Measurements from ENCODE around the gene SGMS1. TPM values are rescaled to one million over a fixed set of nuclear protein-coding genes. Genes with fewer than 3 reads are reported as not detected.
"Not testable (repeated sequence)": the region's sequence is repeated elsewhere in the genome, so short reads cannot be mapped to it uniquely, and the experiment has no call there.

SGMS1 gene
- total RNA-seq, 4 donors from 2014 or later = 80.8 to 98.9 (median 90.7) TPM

GRCh38 chr10:50280049-50280841 lies 343.5 kb downstream of the SGMS1 start:
- DNase-seq = no peak
- H3K36me3 ChIP-seq = no peaks in the 10 kb centered on the region
- H3K4me1 ChIP-seq = no peaks in the 10 kb centered on the region
- H3K27ac ChIP-seq = no peak overlapping the region
- H3K27me3 ChIP-seq = no peaks in the 10 kb centered on the region
- H3K4me3 ChIP-seq (replicated peaks in 1 of 3) = no peak overlapping the region
- intact Hi-C loops (cut with DNase I) = no loop called here
- 42 to 63% methylated on average over 5 of the region's 5 CpGs for WGBS, 2 donors
- TF ChIP-seq POLR2A (IDR thresholded peaks at IDR 0.05) (no peak), CTCF (IDR thresholded peaks at IDR 0.05) (no peak)
- H3K9me3 ChIP-seq = no peaks in the 10 kb centered on the region

GRCh38 chr10:50279489-50279888 lies 344.3 kb downstream of the SGMS1 start:
- H3K4me3 ChIP-seq (replicated peaks in 1 of 3) = no peak overlapping the region
- H3K9me3 ChIP-seq = no peaks in the 10 kb centered on the region
- DNase-seq = no peak
- H3K27ac ChIP-seq = no peak overlapping the region
- H3K4me1 ChIP-seq = no peaks in the 10 kb centered on the region
- no peaks in the 10 kb centered on the region for H3K36me3 ChIP-seq
- 54 to 66% methylated on average over 5 of the region's 5 CpGs for WGBS, 2 donors
- H3K27me3 ChIP-seq = no peaks in the 10 kb centered on the region
- TF ChIP-seq POLR2A (IDR thresholded peaks at IDR 0.05) (no peak), CTCF (IDR thresholded peaks at IDR 0.05) (no peak)
- intact Hi-C loops (cut with DNase I) = no loop called here

DNA sequence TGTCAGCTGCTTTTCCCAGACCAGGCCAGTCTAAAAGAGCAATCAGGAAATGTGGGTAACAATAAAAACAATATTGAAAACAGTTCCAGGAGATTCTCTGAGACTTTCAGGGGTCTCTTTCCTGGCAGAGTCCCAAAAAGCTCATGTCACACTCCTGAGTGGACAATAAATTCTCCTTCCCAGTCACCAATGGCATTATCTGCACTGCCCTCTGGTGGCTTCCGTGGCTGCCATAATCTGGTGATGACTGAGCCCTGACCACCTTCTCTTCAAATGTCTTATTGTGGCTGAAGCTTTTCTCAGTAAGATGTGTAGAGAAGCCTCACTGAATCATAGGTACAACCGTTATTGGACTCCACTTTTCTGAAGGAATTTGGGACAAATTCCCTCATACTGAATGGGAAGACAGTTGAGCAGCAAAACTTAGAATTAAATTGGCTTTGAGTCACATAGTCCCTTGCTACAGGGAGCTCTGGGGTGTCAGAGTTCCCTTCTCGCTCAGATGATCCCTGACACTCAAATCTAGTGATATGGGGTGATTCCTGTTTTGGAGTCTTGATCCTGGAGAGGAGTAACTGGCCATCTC lies 348.0 kb downstream of the SGMS1 start:
- H3K27me3 ChIP-seq = no peaks in the 10 kb centered on the region
- H3K9me3 ChIP-seq = no peaks in the 10 kb centered on the region
- H3K4me1 ChIP-seq = no peaks in the 10 kb centered on the region
- no peak overlapping the region for H3K4me3 ChIP-seq (replicated peaks in 1 of 3)
- no peaks in the 10 kb centered on the region for H3K36me3 ChIP-seq
- no peak overlapping the region for H3K27ac ChIP-seq
- WGBS, 2 donors = 51 to 62% methylated on average over 3 of the region's 3 CpGs
- DNase-seq = peak; percentile 37 to 39
- TF ChIP-seq CTCF (IDR thresholded peaks at IDR 0.05) (peak in 4 of 6 experiments; percentile 23 to 55 (median 30)), POLR2A (IDR thresholded peaks at IDR 0.05) (no peak)
- intact Hi-C loops (cut with DNase I) = no loop called here

DNA sequence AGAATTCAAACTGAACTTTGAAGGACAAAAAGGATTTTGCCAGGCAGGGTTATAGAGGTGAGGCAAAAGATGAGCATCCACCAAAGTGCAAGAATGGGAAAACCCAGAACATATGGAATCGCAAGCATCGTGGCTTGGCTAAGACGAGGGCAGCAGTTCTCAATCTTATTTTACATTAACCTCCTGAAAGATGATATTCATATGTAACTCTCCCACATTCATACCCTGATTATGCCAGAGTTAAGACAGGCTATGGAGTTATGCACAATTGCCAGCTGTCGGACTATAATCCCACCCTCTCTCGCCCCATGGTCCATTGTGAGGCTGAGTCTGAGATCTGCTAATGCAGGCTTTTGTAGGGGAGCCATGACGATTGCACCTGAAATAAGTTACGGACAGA lies 351.2 kb downstream of the SGMS1 start:
- H3K9me3 ChIP-seq = no peaks in the 10 kb centered on the region
- H3K4me3 ChIP-seq (replicated peaks in 1 of 3) = no peak overlapping the region
- no peak for DNase-seq
- H3K4me1 ChIP-seq = no peaks in the 10 kb centered on the region
- no peak for TF ChIP-seq POLR2A (IDR thresholded peaks at IDR 0.05)
- no peaks in the 10 kb centered on the region for H3K36me3 ChIP-seq
- H3K27me3 ChIP-seq = no peaks in the 10 kb centered on the region
- intact Hi-C loops (cut with DNase I) = no loop called here
- 95 to 96% methylated on average over 7 of the region's 7 CpGs for WGBS, 2 donors
- no peak overlapping the region for H3K27ac ChIP-seq

GRCh38 chr10:50271564-50272250 lies 352.0 kb downstream of the SGMS1 start:
- Histone ChIP-seq H3K4me1 (no peaks in the 10 kb centered on the region), H3K4me3 (replicated peaks in 1 of 3) (no peak overlapping the region), H3K27ac (no peak overlapping the region), H3K9me3 (no peaks in the 10 kb centered on the region), H3K27me3 (no peaks in the 10 kb centered on the region), H3K36me3 (no peaks in the 10 kb centered on the region)
- no peak for DNase-seq
- intact Hi-C loops (cut with DNase I) = no loop called here
- TF ChIP-seq POLR2A (IDR thresholded peaks at IDR 0.05) (no peak), CTCF (IDR thresholded peaks at IDR 0.05) (no peak)
- WGBS, 2 donors = 70 to 87% methylated on average over 3 of the region's 3 CpGs

DNA sequence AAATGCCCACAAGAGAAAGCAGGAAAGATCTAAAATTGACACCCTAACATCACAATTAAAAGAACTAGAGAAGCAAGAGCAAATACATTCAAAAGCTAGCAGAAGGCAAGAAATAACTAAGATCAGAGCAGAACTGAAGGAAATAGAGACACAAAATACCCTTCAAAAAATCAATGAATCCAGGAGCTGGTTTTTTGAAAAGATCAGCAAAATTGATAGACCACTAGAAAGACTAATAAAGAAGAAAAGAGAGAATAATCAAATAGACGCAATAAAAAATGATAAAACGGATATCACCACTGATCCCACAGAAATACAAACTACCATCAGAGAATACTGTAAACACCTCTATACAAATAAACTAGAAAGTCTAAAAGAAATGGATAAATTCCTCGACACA lies 355.9 kb downstream of the SGMS1 start:
- intact Hi-C loops (cut with DNase I); H3K27ac ChIP-seq; H3K4me1 ChIP-seq; H3K27me3 ChIP-seq; DNase-seq; H3K9me3 ChIP-seq; H3K4me3 ChIP-seq (replicated peaks in 1 of 3); H3K36me3 ChIP-seq: not testable (repeated sequence)
- WGBS, 2 donors = 91 to 95% methylated on average over 3 of the region's 3 CpGs

DNA sequence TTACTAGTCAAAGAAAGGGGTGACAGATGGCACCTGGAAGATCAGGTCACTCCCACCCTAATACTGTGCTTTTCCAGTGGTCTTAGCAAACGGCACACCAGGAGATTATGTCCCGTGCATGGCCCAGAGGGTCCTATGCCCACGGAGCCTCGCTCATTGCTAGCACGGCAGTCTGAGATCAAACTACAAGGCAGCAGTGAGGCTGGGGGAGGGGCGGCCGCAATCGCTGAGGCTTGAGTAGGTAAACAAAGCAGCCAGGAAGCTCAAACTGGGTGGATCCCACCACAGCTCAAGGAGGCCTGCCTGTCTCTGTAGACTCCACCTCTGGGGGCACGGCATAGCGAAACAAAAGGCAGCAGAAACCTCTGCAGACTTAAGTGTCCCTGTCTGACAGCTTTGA lies 361.1 kb downstream of the SGMS1 start:
- H3K4me1 ChIP-seq; H3K9me3 ChIP-seq; DNase-seq; H3K36me3 ChIP-seq; H3K27me3 ChIP-seq; intact Hi-C loops (cut with DNase I); H3K4me3 ChIP-seq (replicated peaks in 1 of 3); H3K27ac ChIP-seq: not testable (repeated sequence)
- WGBS, 2 donors = 84 to 91% methylated on average over 9 to 10 of the region's 10 CpGs
